H1 (cell line): ENCODE measurements around the gene CCDC81. TPM values are rescaled to one million over a fixed set of nuclear protein-coding genes. Genes with fewer than 3 reads are reported as not detected.

Experiments
- CTCF ChIA-PET: fragments of 300-600 bp; sonication (Branson Sonifier 250); formaldehyde crosslinking; loops from one replicate; lab custom pipeline; 2021; ENCODE audit not compliant: partially characterized antibody; lab: Charles Lee
- POLR2A ChIA-PET: fragments of 300-600 bp; sonication (Branson Sonifier 250); formaldehyde crosslinking; loops from one replicate; lab custom pipeline; 2021; ENCODE audit warnings: inconsistent platforms; ENCODE audit not compliant: partially characterized antibody; lab: Charles Lee
- DNase-seq, 2 experiments: peaks; one replicate each; pipeline versions ENCODE4 v3.0.0 to v3.0.0-alpha.2; 2010 to 2022; ENCODE audit warnings: low spot score in 2 of 2, low read depth in 1 of 2, mixed read lengths in 1 of 2
- FAIRE-seq: peaks from 2 replicates; lab custom pipeline; 2011; peaks lifted over from hg19 to GRCh38; lab: Jason Lieb, UNC
- H2AFZ ChIP-seq: 2 replicates; pipeline ENCODE4 v1.8.1; 2012; ENCODE audit warnings: low read length, inconsistent platforms
- H2AK5ac ChIP-seq: 2 replicates; pipeline ENCODE4 v1.6.1; 2013; ENCODE audit warnings: low read depth, low read length
- H2BK120ac ChIP-seq: replicated peaks from 2 replicates; pipeline ENCODE3; 2013; ENCODE audit warnings: low read depth, low read length, inconsistent platforms
- H2BK12ac ChIP-seq: 2 replicates; pipeline ENCODE4 v1.6.1; 2013; ENCODE audit warnings: low read depth, low read length
- H2BK15ac ChIP-seq: 2 replicates; pipeline ENCODE4 v1.6.1; 2013; ENCODE audit warnings: low read length
- H2BK20ac ChIP-seq: 2 replicates; pipeline ENCODE4 v1.6.1; 2013; ENCODE audit warnings: low read length
- H2BK5ac ChIP-seq: 2 replicates; pipeline ENCODE4 v1.6.1; 2013; ENCODE audit warnings: low read depth, low read length
- H3K14ac ChIP-seq: 2 replicates; pipeline ENCODE4 v1.6.1; 2013; ENCODE audit warnings: inconsistent platforms; ENCODE audit not compliant: insufficient read length
- H3K18ac ChIP-seq: 2 replicates; pipeline ENCODE4 v1.6.1; 2013; ENCODE audit warnings: low read length; ENCODE audit errors: extremely low read depth
- H3K23ac ChIP-seq: 2 replicates; pipeline ENCODE4 v1.6.1; 2013; ENCODE audit warnings: inconsistent platforms; ENCODE audit not compliant: insufficient read length
- H3K23me2 ChIP-seq: 2 replicates; pipeline ENCODE4 v1.6.1; 2013; ENCODE audit warnings: low read depth, low read length
- H3K27ac ChIP-seq: 2 replicates; pipeline ENCODE4 v1.6.1; 2011; ENCODE audit warnings: low read depth, low read length, inconsistent platforms
- H3K27me3 ChIP-seq, 4 experiments: replicated peaks in 1 of 4; 1 replicate in 1 of 4; 2 replicates in 3 of 4; pipeline versions ENCODE4 v1.6.1 to v1.8.1; 2011 to 2013; ENCODE audit warnings: low read length in 3 of 4, mild to moderate bottlenecking in 3 of 4, inconsistent platforms in 2 of 4, mixed read lengths in 2 of 4, moderate library complexity in 1 of 4; ENCODE audit not compliant: control insufficient read depth in 3 of 4, insufficient read depth in 3 of 4; ENCODE audit errors: extremely low read depth in 1 of 4
- H3K36me3 ChIP-seq, 4 experiments: 2 replicates each; pipeline versions ENCODE4 v1.6.1 to v1.8.1; 2011 to 2013; ENCODE audit warnings: mild to moderate bottlenecking in 4 of 4, low read length in 3 of 4, moderate library complexity in 2 of 4, control low read depth in 1 of 4, inconsistent platforms in 1 of 4; ENCODE audit not compliant: insufficient read depth in 4 of 4, control insufficient read depth in 2 of 4
- H3K4ac ChIP-seq: replicated peaks from 2 replicates; pipeline ENCODE3; 2013; ENCODE audit warnings: low read length, low read depth, mixed read lengths, inconsistent platforms; ENCODE audit not compliant: insufficient read length
- H3K4me1 ChIP-seq, 4 experiments: replicated peaks in 1 of 4; 1 replicate in 1 of 4; 2 replicates in 3 of 4; pipeline versions ENCODE4 v1.6.1 to v1.8.1; 2011 to 2013; ENCODE audit warnings: low read length in 3 of 4, inconsistent platforms in 2 of 4, mixed read lengths in 1 of 4; ENCODE audit not compliant: insufficient read depth in 4 of 4, control insufficient read depth in 3 of 4
- H3K4me2 ChIP-seq, 2 experiments: 2 replicates each; pipeline versions ENCODE4 v1.6.1 to v1.8.1; 2011 to 2013; ENCODE audit warnings: low read depth in 2 of 2, low read length in 2 of 2, control low read depth in 1 of 2, inconsistent platforms in 1 of 2, mild to moderate bottlenecking in 1 of 2; ENCODE audit not compliant: insufficient read depth in 1 of 2
- H3K4me3 ChIP-seq, 4 experiments: fragments of 200-600, 300-600 bp in 1 of 4; sonication (generic), shearing (Covaris generic), sonication (Bioruptor Twin) in 1 of 4; 2 replicates each; pipeline versions ENCODE4 v1.5.1 to v1.8.1; 2011 to 2016; ENCODE audit warnings: low read length in 4 of 4, low read depth in 3 of 4, control low read depth in 2 of 4, inconsistent platforms in 2 of 4, mild to moderate bottlenecking in 2 of 4, mixed read lengths in 1 of 4, moderate library complexity in 1 of 4; ENCODE audit not compliant: insufficient read depth in 2 of 4; ENCODE audit errors: extremely low read depth in 1 of 4
- H3K56ac ChIP-seq: replicated peaks from 2 replicates; pipeline ENCODE3; 2013; ENCODE audit warnings: low read depth, mild to moderate bottlenecking, mixed read lengths, low read length, inconsistent platforms; ENCODE audit not compliant: insufficient read length
- H3K79me1 ChIP-seq: 2 replicates; pipeline ENCODE4 v1.6.1; 2013; ENCODE audit warnings: low read depth, low read length, control low read depth
- H3K79me2 ChIP-seq, 2 experiments: 2 replicates each; pipeline versions ENCODE4 v1.6.1 to v1.8.1; 2012 to 2013; ENCODE audit warnings: low read length in 2 of 2, mild to moderate bottlenecking in 2 of 2, inconsistent platforms in 1 of 2; ENCODE audit not compliant: insufficient read depth in 2 of 2, control insufficient read depth in 1 of 2
- H3K9ac ChIP-seq, 4 experiments: replicated peaks in 1 of 4; 1 replicate in 1 of 4; 2 replicates in 3 of 4; pipeline versions ENCODE4 v1.6.1 to v1.8.1; 2011 to 2013; ENCODE audit warnings: low read depth in 3 of 4, low read length in 3 of 4, control low read depth in 2 of 4, mild to moderate bottlenecking in 2 of 4, moderate library complexity in 2 of 4, inconsistent platforms in 1 of 4; ENCODE audit errors: extremely low read depth in 1 of 4
- H3K9me3 ChIP-seq, 2 experiments: 2 replicates each; pipeline versions ENCODE4 v1.6.1 to v1.8.1; 2012 to 2013; ENCODE audit warnings: mild to moderate bottlenecking in 2 of 2, moderate library complexity in 2 of 2, control low read depth in 1 of 2, inconsistent platforms in 1 of 2, low read depth in 1 of 2, low read length in 1 of 2, mixed read lengths in 1 of 2; ENCODE audit not compliant: insufficient read depth in 2 of 2
- H4K20me1 ChIP-seq, 2 experiments: replicated peaks in 1 of 2; 2 replicates each; pipeline versions ENCODE3 to v1.8.1; 2011 to 2013; ENCODE audit warnings: inconsistent platforms in 2 of 2, low read length in 2 of 2, mild to moderate bottlenecking in 1 of 2; ENCODE audit not compliant: insufficient read depth in 2 of 2, control insufficient read depth in 1 of 2
- H4K5ac ChIP-seq: 2 replicates; pipeline ENCODE4 v1.6.1; 2013; ENCODE audit warnings: low read length, low read depth, mixed read lengths, inconsistent platforms; ENCODE audit not compliant: insufficient read length
- H4K8ac ChIP-seq: 2 replicates; pipeline ENCODE4 v1.8.0; 2013; ENCODE audit warnings: mild to moderate bottlenecking, moderate library complexity, low read length, inconsistent platforms; ENCODE audit not compliant: insufficient read depth; ENCODE audit errors: extremely low read depth
- H4K91ac ChIP-seq: replicated peaks from 2 replicates; pipeline ENCODE3; 2013; ENCODE audit warnings: low read length, mixed read lengths, inconsistent platforms; ENCODE audit not compliant: insufficient read length
- CTCF ChIP-seq, 3 experiments: IDR thresholded peaks; 1 replicate in 2 of 3; 2 replicates in 1 of 3; pipeline versions ENCODE4 v1.5.1 to v1.6.1; 2011; ENCODE audit warnings: low read length in 3 of 3, mild to moderate bottlenecking in 3 of 3, inconsistent platforms in 2 of 3, low read depth in 1 of 3, moderate library complexity in 1 of 3; ENCODE audit not compliant: insufficient read depth in 1 of 3; ENCODE audit errors: control extremely low read depth in 1 of 3
- POLR2A ChIP-seq, 2 experiments: IDR thresholded peaks; 1 replicate in 1 of 2; 2 replicates in 1 of 2; pipeline ENCODE4 v1.6.1; 2011; ENCODE audit warnings: low read depth in 2 of 2, low read length in 2 of 2, mild to moderate bottlenecking in 2 of 2; ENCODE audit errors: control extremely low read depth in 1 of 2
- RAD21 ChIP-seq, 2 experiments: IDR thresholded peaks in 1 of 2; conservative IDR thresholded peaks in 1 of 2; 2 replicates each; pipeline ENCODE4 v1.6.1; 2011; ENCODE audit warnings: low read depth in 2 of 2, low read length in 2 of 2, improper control_type of control experiment in 1 of 2, inconsistent platforms in 1 of 2, mild to moderate bottlenecking in 1 of 2, moderate library complexity in 1 of 2
- WGBS, 2 experiments: shearing (Covaris generic) in 1 of 2; methylation state at CpG; one replicate each; pipeline versions ENCODE4 v1.1.6 to v1.1.7; 2013 to 2015; ENCODE audit warnings: low lambda C conversion rate in 2 of 2, mixed read lengths in 2 of 2, inconsistent platforms in 1 of 2, low coverage in 1 of 2, missing lambda C conversion rate in 1 of 2; ENCODE audit not compliant: insufficient replicate concordance in 2 of 2, insufficient coverage in 1 of 2, insufficient read length in 1 of 2; ENCODE audit errors: extremely low coverage in 1 of 2, missing lambda C conversion rate in 1 of 2; 5-methylcytosine and 5-hydroxymethylcytosine counted together
- polyA plus RNA-seq, 7 experiments: library from polyadenylated mRNA; depleted of rRNA in 3 of 7; stranded (reverse) in 5 of 7; unstranded in 2 of 7; fragments of >200 nt in 5 of 7; fragments of 200-250 nt in 2 of 7; gene quantifications; 1 replicate in 5 of 7; 2 replicates in 1 of 7; 4 replicates in 1 of 7; pipeline versions ENCODE4 v1.2.1 to v1.2.3, GENCODE V29; 2011 to 2013; ENCODE audit warnings: missing spikeins in 2 of 7, mixed read lengths in 2 of 7
- total RNA-seq: library from RNA; stranded (reverse); fragmentation: NEBNext Ultra II Directional; extraction: Animal tissue kit (Norgen Biotek cat#: 25700); gene quantifications from 2 replicates; pipeline ENCODE4 v1.2.1, GENCODE V29; 2021

CCDC81 gene
- total and polyA plus RNA-seq, 2 of the 8 experiments (the other 6 are each of a cell fraction or from before 2014, with no cell fraction given) = 0.30 to 0.58 TPM

- H3K56ac ChIP-seq = no peak overlapping the region
- no peak overlapping the region for H4K8ac ChIP-seq
- H3K4me3 ChIP-seq = no peak overlapping the region
- no peak overlapping the region for H2AK5ac ChIP-seq
- no peaks in the 10 kb centered on the region for H3K27me3 ChIP-seq
- H2AFZ ChIP-seq = no peak overlapping the region
- H3K9me3 ChIP-seq = no peaks in the 10 kb centered on the region
- no peak overlapping the region for H3K4me2 ChIP-seq
- peak; percentile 55 for FAIRE-seq
- H3K36me3 ChIP-seq = no peaks in the 10 kb centered on the region
- no peak overlapping the region for H3K23ac ChIP-seq
- no peak overlapping the region for H3K9ac ChIP-seq
- CTCF ChIA-PET = interaction anchor here (0.6 to 3.5 kb wide), 35 partner anchors 9 to 509 kb away, joined by 3 to 19 read pairs (median 5); partner anchors contain the start of gene CCDC81
- no peak overlapping the region for H2BK12ac ChIP-seq
- no peak overlapping the region for H2BK5ac ChIP-seq
- no peak overlapping the region for H4K5ac ChIP-seq
- no peak overlapping the region for H4K91ac ChIP-seq
- peak in 2 of 3 experiments; percentile 26 to 44; a peak in 2 of 4 replicates for TF ChIP-seq CTCF (IDR thresholded peaks at IDR 0.05; ENCODE audit: control extremely low read depth in 1 of 3, insufficient read depth in 1 of 3, low read depth in 1 of 3, low read length in 3 of 3)
- peak; percentile 60 to 65 for TF ChIP-seq RAD21 (IDR thresholded peaks at IDR 0.05 in 1 of 2, conservative IDR thresholded peaks at IDR 0.05 in 1 of 2; ENCODE audit: low read depth in 2 of 2, low read length in 2 of 2)
- TF ChIP-seq POLR2A (IDR thresholded peaks at IDR 0.05; ENCODE audit: control extremely low read depth in 1 of 2, low read depth in 2 of 2, low read length in 2 of 2) = no peak
- no peaks in the 10 kb centered on the region for H3K79me1 ChIP-seq
- no peak overlapping the region for H2BK120ac ChIP-seq
- H2BK15ac ChIP-seq = no peak overlapping the region
- H3K4me1 ChIP-seq = peaks cover 0 to 3% (median 1%) of the 10 kb centered on the region in 4 experiments; a peak in 3 of 7 replicates
- POLR2A ChIA-PET = interaction anchor here (1.3 kb wide), 1 partner anchor 122 kb away, joined by 3 read pairs; no protein-coding TSS in a partner anchor
- H3K14ac ChIP-seq = no peak overlapping the region
- H3K27ac ChIP-seq = no peak overlapping the region
- H2BK20ac ChIP-seq = no peak overlapping the region
- no peaks in the 10 kb centered on the region for H3K79me2 ChIP-seq
- H3K18ac ChIP-seq = no peak overlapping the region
- no peaks in the 10 kb centered on the region for H4K20me1 ChIP-seq
- H3K23me2 ChIP-seq = no peaks in the 10 kb centered on the region; the same call in 1 of the 2 replicates
- 33% methylated on average over 2 of the region's 2 CpGs; no CpG with 5 or more reads in 1 of the 2 experiments for WGBS, 2 experiments
- DNase-seq = no peak
- H3K4ac ChIP-seq = no peak overlapping the region
Observed at GRCh38 chr11:86360775-86361395, 13.8 kb upstream of the CCDC81 start.
